ENCODE measurements around the gene CCDC152. TPM values are rescaled to one million over a fixed set of nuclear protein-coding genes. Genes with fewer than 3 reads are reported as not detected.
"Not testable (repeated sequence)": the region's sequence is repeated elsewhere in the genome, so short reads cannot be mapped to it uniquely, and the experiment has no call there.

The CCDC152 gene
- total RNA-seq, 5 donors from 2014 or later (not counting 1 experiment from before 2014, with no cell fraction given) = 3.6 to 6.5 (median 5.7) TPM

DNA sequence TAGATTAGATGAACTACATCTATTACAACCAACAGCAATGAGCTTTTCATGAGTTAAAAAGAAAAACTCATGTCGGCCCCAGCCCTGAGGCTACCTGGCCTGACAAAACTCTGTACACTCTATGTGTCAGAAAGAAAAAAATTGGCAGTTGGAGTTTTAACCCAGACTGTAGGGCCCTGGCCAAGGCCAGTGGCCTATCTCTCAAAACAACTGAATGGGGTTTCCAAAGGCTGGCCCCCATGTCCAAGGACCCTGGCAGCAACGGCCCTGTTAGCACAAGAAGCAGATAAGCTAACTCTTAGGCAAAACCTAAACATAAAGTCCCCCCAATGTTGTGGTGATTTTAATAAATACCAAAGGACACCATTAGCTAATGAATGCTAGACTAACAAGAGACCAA is 59.9 kb downstream of the CCDC152 start:
- H3K9me3 Mint-ChIP-seq; H3K27me3 Mint-ChIP-seq; H3K27ac ChIP-seq (ENCODE audit: low read length); H3K27me3 ChIP-seq (replicated peaks in 1 of 2; ENCODE audit: control insufficient read depth in 2 of 2, extremely low read depth in 1 of 2, insufficient read depth in 2 of 2, low read length in 1 of 2); H3K4me3 Mint-ChIP-seq; POLR2A ChIA-PET; H3K27ac Mint-ChIP-seq; H3K4me1 ChIP-seq (ENCODE audit: control insufficient read depth in 1 of 2, extremely low read depth in 1 of 2, insufficient read depth in 2 of 2, low read length in 2 of 2); CTCF ChIA-PET; H3K4me1 Mint-ChIP-seq; H3K9me3 ChIP-seq; H3K4me3 ChIP-seq (ENCODE audit: control insufficient read depth in 1 of 2, extremely low read depth in 1 of 2, low read length in 1 of 2); H3K36me3 Mint-ChIP-seq; DNase-seq; H3K36me3 ChIP-seq (ENCODE audit: control insufficient read depth in 2 of 2, extremely low read depth in 1 of 2, insufficient read depth in 1 of 2, low read length in 1 of 2); ATAC-seq (replicated peaks in 1 of 4): not testable (repeated sequence)
- no CpG with 5 or more reads among the region's 2 CpGs for WGBS (ENCODE audit: insufficient coverage)

DNA sequence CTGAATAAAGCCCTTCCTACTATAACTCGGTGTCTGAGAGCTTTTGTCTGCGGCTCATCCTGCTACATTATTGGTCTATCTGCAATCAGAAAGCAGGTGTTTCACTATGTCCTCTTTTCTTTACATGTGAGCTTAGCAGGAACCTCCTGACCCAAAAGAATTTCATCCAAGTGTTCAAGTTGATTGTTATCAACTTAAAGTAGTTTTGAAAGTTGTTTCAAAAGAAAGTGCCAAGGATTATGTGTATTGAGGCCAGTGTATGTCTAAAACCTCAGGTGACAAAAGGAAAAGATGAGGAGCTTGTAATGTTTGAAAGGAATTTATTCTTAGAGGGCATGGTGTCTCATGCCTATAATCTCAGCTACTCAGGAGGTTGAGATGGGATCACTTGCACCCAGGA is 63.1 kb downstream of the CCDC152 start:
- H3K36me3 ChIP-seq (ENCODE audit: control insufficient read depth in 2 of 2, extremely low read depth in 1 of 2, insufficient read depth in 1 of 2, low read length in 1 of 2) = no peaks in the 10 kb centered on the region
- Mint-ChIP-seq H3K27ac (no peak overlapping the region), H3K36me3 (no peaks in the 10 kb centered on the region), H3K4me1 (no peaks in the 10 kb centered on the region), H3K4me3 (no peak overlapping the region), H3K9me3 (no peaks in the 10 kb centered on the region), H3K27me3 (peaks cover 0 to 5% of the 10 kb centered on the region in 2 donors)
- DNase-seq (no peak), ATAC-seq (replicated peaks in 1 of 4) (no peak)
- ChIA-PET CTCF (no interaction called here), POLR2A (interaction anchor here in 1 of 2 donors (0.6 kb wide), 1 partner anchor 72 kb away, joined by 7 read pairs; no protein-coding TSS in a partner anchor)
- H3K27me3 ChIP-seq (replicated peaks in 1 of 2; ENCODE audit: control insufficient read depth in 2 of 2, extremely low read depth in 1 of 2, insufficient read depth in 2 of 2, low read length in 1 of 2) = no peaks in the 10 kb centered on the region
- no peaks in the 10 kb centered on the region for H3K9me3 ChIP-seq
- WGBS (ENCODE audit: insufficient coverage) = 80% methylated on average over 1 of the region's 2 CpGs
- no peak overlapping the region for H3K4me3 ChIP-seq (ENCODE audit: control insufficient read depth in 1 of 2, extremely low read depth in 1 of 2, low read length in 1 of 2)
- H3K4me1 ChIP-seq (ENCODE audit: control insufficient read depth in 1 of 2, extremely low read depth in 1 of 2, insufficient read depth in 2 of 2, low read length in 2 of 2) = no peaks in the 10 kb centered on the region
- H3K27ac ChIP-seq (ENCODE audit: low read length) = no peak overlapping the region

DNA sequence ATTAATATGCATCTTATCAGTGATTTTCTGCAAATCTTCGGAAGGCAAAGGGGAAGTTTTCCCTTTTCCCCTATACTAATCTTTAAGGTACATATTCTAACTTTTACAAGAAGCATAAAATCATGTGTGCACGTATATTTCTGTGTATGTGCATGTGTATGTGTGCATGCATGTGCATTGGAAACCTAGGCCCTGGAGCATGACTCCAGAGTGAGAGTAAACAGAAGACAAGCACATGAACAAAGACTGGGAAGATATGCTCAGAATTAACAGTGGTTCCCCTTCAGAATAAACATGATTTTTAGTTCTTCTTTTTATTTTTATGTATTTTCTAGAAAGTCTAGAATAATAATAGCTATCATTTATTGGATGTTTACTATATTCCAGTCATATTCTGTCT is 65.9 kb downstream of the CCDC152 start:
- Histone ChIP-seq H3K9me3 (no peaks in the 10 kb centered on the region), H3K27me3 (replicated peaks in 1 of 2; ENCODE audit: control insufficient read depth in 2 of 2, extremely low read depth in 1 of 2, insufficient read depth in 2 of 2, low read length in 1 of 2) (no peaks in the 10 kb centered on the region), H3K36me3 (ENCODE audit: control insufficient read depth in 2 of 2, extremely low read depth in 1 of 2, insufficient read depth in 1 of 2, low read length in 1 of 2) (no peaks in the 10 kb centered on the region), H3K4me1 (ENCODE audit: control insufficient read depth in 1 of 2, extremely low read depth in 1 of 2, insufficient read depth in 2 of 2, low read length in 2 of 2) (no peaks in the 10 kb centered on the region), H3K4me3 (ENCODE audit: control insufficient read depth in 1 of 2, extremely low read depth in 1 of 2, low read length in 1 of 2) (no peak overlapping the region), H3K27ac (ENCODE audit: low read length) (no peak overlapping the region)
- ChIA-PET POLR2A (no interaction called here), CTCF (interaction anchor here in 1 of 2 donors (0.6 kb wide), 1 partner anchor 687 kb away, joined by 3 read pairs; no protein-coding TSS in a partner anchor)
- Mint-ChIP-seq H3K27me3 (peaks cover 0 to 9% of the 10 kb centered on the region in 2 donors), H3K9me3 (no peaks in the 10 kb centered on the region), H3K4me1 (no peaks in the 10 kb centered on the region), H3K4me3 (no peak overlapping the region), H3K27ac (no peak overlapping the region), H3K36me3 (no peaks in the 10 kb centered on the region)
- DNase-seq (no peak), ATAC-seq (replicated peaks in 1 of 4) (no peak)
- WGBS (ENCODE audit: insufficient coverage) = no CpG with 5 or more reads among the region's 2 CpGs

DNA sequence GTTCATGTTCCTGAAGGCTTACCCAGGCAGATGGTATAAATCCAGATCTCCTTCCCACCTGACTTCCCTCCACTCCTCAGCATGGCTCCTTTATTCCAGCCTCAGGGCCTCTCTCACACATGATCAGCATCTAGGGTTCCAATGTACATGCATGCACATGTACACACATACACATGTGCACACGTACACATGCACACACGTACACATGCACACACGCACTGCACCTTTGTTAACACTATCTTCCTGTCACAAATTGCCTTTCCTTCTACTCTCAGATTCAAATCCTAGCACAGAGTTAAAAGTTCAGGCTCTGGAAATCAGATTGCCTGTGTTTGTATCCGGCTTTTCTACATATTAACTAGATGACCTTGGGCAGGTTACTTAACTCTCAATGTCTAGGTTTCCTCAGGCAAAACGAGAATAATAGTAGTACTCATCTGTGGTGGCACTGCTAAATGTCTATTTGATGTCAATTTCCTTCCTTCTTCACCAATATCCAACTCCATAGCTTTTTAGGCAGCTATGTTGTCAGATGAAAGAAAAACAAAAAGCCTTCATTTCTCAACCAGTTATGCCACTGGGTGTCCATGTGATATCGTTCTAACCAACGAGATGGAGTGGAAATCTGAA is 67.8 kb downstream of the CCDC152 start:
- 74% methylated on average over 5 of the region's 7 CpGs for WGBS (ENCODE audit: insufficient coverage)
- ATAC-seq (replicated peaks in 1 of 4) (no peak), DNase-seq (no peak)
- Histone ChIP-seq H3K4me1 (ENCODE audit: control insufficient read depth in 1 of 2, extremely low read depth in 1 of 2, insufficient read depth in 2 of 2, low read length in 2 of 2) (no peaks in the 10 kb centered on the region), H3K4me3 (ENCODE audit: control insufficient read depth in 1 of 2, extremely low read depth in 1 of 2, low read length in 1 of 2) (no peak overlapping the region), H3K27me3 (replicated peaks in 1 of 2; ENCODE audit: control insufficient read depth in 2 of 2, extremely low read depth in 1 of 2, insufficient read depth in 2 of 2, low read length in 1 of 2) (no peaks in the 10 kb centered on the region), H3K9me3 (no peaks in the 10 kb centered on the region), H3K27ac (ENCODE audit: low read length) (no peak overlapping the region), H3K36me3 (ENCODE audit: control insufficient read depth in 2 of 2, extremely low read depth in 1 of 2, insufficient read depth in 1 of 2, low read length in 1 of 2) (no peaks in the 10 kb centered on the region)
- Mint-ChIP-seq H3K4me3 (no peak overlapping the region), H3K27ac (no peak overlapping the region), H3K9me3 (no peaks in the 10 kb centered on the region), H3K36me3 (no peaks in the 10 kb centered on the region), H3K4me1 (no peaks in the 10 kb centered on the region), H3K27me3 (peaks cover 0 to 10% of the 10 kb centered on the region in 2 donors)
- CTCF ChIA-PET = no interaction called here
- POLR2A ChIA-PET = interaction anchor here (0.6 kb wide), 2 partner anchors 342 to 1133 kb away, joined by 3 read pairs; no protein-coding TSS in a partner anchor

DNA sequence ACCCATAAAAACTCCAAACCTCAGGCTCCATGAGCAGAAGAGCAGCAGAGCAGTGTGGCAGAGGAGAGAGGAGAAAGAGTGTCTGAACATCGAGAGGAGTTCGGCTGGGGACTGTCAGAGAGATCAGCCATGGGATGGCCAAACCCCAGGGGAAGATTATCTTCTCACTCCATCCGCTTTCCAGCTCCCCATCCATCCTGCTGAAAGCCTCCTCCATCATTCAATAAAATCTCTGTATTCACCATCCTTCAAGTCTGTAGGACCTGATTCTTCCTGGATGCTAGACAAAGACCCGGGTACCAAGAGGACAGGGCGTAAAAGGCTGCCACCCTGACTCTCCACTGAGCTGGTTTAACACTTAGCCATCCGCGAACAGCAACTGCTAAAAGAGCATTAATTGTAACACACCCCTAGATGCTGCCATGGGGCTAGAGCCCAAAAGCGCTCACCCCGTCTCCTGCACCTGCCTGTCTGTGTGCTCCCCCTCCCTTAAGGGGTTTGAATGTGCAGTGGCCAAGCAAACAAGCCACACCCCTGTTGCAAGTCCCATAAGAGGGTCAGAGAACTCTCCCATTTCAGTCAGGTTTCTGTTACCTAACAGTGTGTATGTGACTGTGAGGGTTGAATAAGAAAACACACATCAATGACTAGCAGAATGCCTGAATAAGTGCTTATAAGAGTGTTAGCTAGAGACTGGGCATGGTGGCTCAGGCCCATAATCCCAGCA is 69.0 kb downstream of the CCDC152 start:
- no peak for ATAC-seq (replicated peaks in 1 of 4)
- H3K36me3 ChIP-seq (ENCODE audit: control insufficient read depth in 2 of 2, extremely low read depth in 1 of 2, insufficient read depth in 1 of 2, low read length in 1 of 2) = no peaks in the 10 kb centered on the region
- no peaks in the 10 kb centered on the region for H3K36me3 Mint-ChIP-seq
- H3K4me1 Mint-ChIP-seq = no peaks in the 10 kb centered on the region
- H3K9me3 ChIP-seq = no peaks in the 10 kb centered on the region
- H3K9me3 Mint-ChIP-seq = no peaks in the 10 kb centered on the region
- H3K27ac Mint-ChIP-seq = no peak overlapping the region
- 76% methylated on average over 6 of the region's 9 CpGs for WGBS (ENCODE audit: insufficient coverage)
- no peak overlapping the region for H3K4me3 ChIP-seq (ENCODE audit: control insufficient read depth in 1 of 2, extremely low read depth in 1 of 2, low read length in 1 of 2)
- no peaks in the 10 kb centered on the region for H3K4me1 ChIP-seq (ENCODE audit: control insufficient read depth in 1 of 2, extremely low read depth in 1 of 2, insufficient read depth in 2 of 2, low read length in 2 of 2)
- POLR2A ChIA-PET = no interaction called here
- no peaks in the 10 kb centered on the region for H3K27me3 ChIP-seq (replicated peaks in 1 of 2; ENCODE audit: control insufficient read depth in 2 of 2, extremely low read depth in 1 of 2, insufficient read depth in 2 of 2, low read length in 1 of 2)
- no peak overlapping the region for H3K27ac ChIP-seq (ENCODE audit: low read length)
- no peak for DNase-seq
- H3K4me3 Mint-ChIP-seq = no peak overlapping the region
- H3K27me3 Mint-ChIP-seq = peaks cover under 1 to 5% of the 10 kb centered on the region in 2 donors
- CTCF ChIA-PET = no interaction called here

DNA sequence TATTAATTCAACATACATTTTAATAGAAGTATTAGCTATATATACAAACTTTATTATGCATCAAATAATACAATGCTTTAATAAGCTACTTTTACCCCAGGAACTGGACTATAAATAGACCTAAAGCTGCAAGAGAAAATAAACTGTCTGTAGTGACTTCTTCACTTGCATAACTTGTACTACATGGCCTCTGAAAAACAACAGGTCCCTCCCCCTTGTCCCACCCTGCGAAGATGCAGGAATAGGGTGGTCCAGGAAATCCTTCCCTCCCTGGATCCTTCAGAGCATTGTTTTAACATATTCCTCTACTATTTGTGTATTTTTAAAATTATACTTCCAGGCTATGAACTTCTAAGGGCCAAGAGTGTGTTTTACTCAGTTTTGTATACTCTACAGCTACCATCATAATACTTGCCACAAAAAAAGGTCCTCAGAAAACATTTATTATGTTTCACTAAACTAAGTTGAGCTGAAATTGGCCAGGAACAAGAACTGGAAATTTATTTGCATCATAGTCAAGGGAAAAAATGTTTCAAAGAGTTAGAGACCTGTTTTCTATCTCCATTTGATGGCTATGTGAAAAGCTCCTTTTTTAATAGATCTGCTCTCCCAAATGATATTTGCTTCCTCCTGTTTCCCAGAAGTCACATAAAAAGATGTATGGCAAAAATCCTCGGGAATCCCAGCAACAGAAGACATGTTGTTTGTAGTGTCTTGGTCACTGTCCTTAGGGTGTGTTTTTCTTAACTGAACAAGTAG is 70.3 kb downstream of the CCDC152 start:
- H3K4me1 Mint-ChIP-seq = no peaks in the 10 kb centered on the region
- H3K4me3 Mint-ChIP-seq = no peak overlapping the region
- ChIA-PET POLR2A (interaction anchor here in 1 of 2 donors (0.6 kb wide), 1 partner anchor 504 kb away, joined by 3 read pairs; no protein-coding TSS in a partner anchor), CTCF (no interaction called here)
- no peaks in the 10 kb centered on the region for H3K9me3 Mint-ChIP-seq
- DNase-seq (no peak), ATAC-seq (replicated peaks in 1 of 4) (no peak)
- Histone ChIP-seq H3K36me3 (ENCODE audit: control insufficient read depth in 2 of 2, extremely low read depth in 1 of 2, insufficient read depth in 1 of 2, low read length in 1 of 2) (no peaks in the 10 kb centered on the region), H3K9me3 (no peaks in the 10 kb centered on the region), H3K27ac (ENCODE audit: low read length) (no peak overlapping the region), H3K27me3 (replicated peaks in 1 of 2; ENCODE audit: control insufficient read depth in 2 of 2, extremely low read depth in 1 of 2, insufficient read depth in 2 of 2, low read length in 1 of 2) (no peaks in the 10 kb centered on the region), H3K4me3 (ENCODE audit: control insufficient read depth in 1 of 2, extremely low read depth in 1 of 2, low read length in 1 of 2) (no peak overlapping the region), H3K4me1 (ENCODE audit: control insufficient read depth in 1 of 2, extremely low read depth in 1 of 2, insufficient read depth in 2 of 2, low read length in 2 of 2) (no peaks in the 10 kb centered on the region)
- no CpG with 5 or more reads among the region's 2 CpGs for WGBS (ENCODE audit: insufficient coverage)
- no peak overlapping the region for H3K27ac Mint-ChIP-seq
- peaks cover 9 to 16% of the 10 kb centered on the region in 2 donors for H3K27me3 Mint-ChIP-seq
- H3K36me3 Mint-ChIP-seq = no peaks in the 10 kb centered on the region
